HG03558 (cell line): ENCODE measurements around the gene ERMAP.

Experiments
- ATAC-seq: cut with Tn5 transposase; IDR thresholded peaks from one replicate; pipeline ENCODE4 v1.9.1; 2021; ENCODE audit warnings: moderate number of reproducible peaks; ENCODE audit not compliant: unreplicated experiment; ENCODE audit errors: extremely low read depth

The ERMAP gene

DNA sequence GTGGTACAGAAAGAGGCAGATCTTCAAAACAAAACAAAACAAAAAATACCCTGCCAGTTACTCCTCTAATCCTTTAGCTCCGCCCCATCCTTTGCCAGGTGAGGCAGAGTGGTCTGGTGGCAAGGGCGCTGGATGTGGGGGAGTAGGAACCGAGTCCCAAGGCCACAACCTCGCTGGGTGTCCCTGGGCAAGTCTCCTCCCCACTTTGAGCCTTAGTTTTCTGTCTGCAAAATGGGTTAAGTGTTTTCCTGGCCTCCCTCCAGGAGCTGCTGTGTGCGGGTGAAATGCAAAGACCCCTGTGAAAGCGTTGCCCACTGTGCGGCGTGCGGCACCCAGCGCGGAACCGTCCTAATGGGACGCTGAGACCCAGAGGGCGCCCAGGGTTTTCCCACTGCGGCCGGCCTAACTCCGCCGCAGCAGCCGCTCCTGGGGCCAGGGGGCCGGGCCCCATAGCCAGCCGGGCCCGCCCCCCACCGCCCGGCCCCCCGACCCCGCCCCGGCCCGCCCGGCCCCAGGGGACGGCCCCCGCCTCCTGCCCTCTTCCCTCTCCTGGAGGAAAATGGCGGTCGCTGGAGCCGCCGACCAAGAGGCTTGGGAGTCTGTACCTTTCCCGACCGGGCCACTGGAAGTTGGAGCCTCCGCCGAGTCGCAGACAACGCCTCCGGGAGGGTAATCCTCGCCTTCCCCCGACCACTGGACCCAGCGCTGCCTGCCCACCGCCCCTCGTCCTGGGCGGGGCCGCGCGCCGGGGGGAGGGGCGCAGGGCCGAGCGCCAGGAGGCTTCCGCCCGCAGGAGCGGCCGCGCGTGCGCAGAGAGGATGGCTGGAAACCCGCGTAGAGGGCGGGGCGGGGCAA lies at the start of gene ERMAP, which contains the start of gene SVBP:
TSS of gene ERMAP (plus strand) at position 538 of the 855 bp plus-strand sequence. CDS start 13,327 bp downstream, outside the sequence.
TSS of gene SVBP (minus strand) at position 813 of the 855 bp plus-strand sequence. CDS start 853 bp downstream, outside the sequence.
- peak; percentile 42 for ATAC-seq

- peak; percentile 2 for ATAC-seq
These were observed 49.4 kb upstream of the ERMAP start for GRCh38 chr1:42767510-42768000.

- ATAC-seq = no peak
These were observed 48.8 kb upstream of the ERMAP start for GRCh38 chr1:42768172-42768571.

- ATAC-seq = no peak
These were observed 47.1 kb upstream of the ERMAP start for GRCh38 chr1:42769811-42770210.

GRCh38 chr1:42773420-42773819 lies 43.5 kb upstream of the ERMAP start:
- no peak for ATAC-seq

DNA sequence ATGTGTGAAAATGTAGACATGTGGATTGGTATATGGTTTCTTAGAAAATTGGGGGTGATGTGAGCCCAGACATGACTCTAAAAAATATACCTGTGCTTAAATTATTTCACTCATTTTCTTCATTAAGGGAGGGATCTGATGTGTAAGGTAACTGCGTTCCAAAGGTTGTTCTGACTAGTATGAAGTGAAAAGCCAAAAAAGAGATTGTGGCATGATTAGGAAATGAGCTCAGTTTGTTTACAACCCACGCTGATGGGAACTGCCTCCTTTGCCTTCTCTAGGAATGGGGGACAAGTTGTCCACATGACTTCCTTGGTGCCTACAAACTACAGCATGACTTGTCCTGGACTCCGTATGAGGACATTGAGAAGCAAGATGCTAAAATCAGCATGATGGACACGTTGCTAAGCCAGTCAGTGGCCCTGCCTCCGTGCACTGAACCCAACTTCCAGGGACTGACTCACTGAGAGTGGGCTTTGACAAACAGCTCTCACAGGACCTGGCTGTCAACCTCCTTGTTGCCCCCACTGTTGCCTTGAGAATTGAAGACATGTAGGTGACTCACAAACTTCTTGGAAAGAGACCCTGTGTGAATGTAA lies 41.9 kb upstream of the ERMAP start:
- ATAC-seq = no peak

- ATAC-seq = no peak
These were observed 40.4 kb upstream of the ERMAP start for GRCh38 chr1:42776502-42776901.

DNA sequence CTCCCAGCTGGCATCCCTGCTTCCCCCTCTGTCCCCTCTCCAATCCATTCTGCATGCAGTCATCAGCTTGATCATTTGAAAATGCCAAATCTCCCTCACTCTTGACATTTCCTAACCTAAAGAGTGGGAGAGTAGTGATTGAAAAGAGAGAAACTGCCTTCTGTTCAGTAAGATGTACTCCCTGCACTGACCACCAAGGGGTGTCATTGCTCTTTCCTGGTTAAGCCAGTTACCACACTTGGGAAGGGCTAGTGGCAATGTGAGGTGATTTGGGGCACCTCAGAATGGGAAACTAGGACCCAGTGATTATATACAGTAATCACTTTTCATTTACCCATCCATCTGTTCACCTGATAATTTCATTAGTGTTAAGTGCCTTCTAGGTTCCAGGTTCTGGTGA lies 39.1 kb upstream of the ERMAP start:
- ATAC-seq = no peak

DNA sequence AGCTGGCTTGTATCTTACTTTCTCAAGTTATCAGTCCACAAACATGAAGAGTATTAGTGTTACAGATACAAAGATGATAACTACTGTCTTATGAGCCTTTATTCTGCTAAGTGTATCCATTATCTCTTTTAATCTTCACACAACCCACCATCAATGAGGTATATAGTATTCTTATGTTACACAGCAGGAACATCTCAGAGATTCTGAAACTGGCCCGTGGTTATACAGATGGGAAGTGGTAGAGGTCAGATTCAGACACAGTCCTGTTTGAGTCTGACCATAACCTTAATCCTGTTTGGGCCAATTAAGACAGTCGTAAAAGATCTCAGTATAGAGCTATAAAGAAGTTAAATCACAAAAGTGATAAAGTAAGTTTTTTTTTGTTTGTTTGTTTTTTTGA lies 37.2 kb upstream of the ERMAP start:
- ATAC-seq = no peak

GRCh38 chr1:42780176-42780575 lies 36.7 kb upstream of the ERMAP start:
- ATAC-seq = no peak

GRCh38 chr1:42783092-42783491 lies 33.8 kb upstream of the ERMAP start:
- ATAC-seq = no peak

GRCh38 chr1:42784547-42784945 lies 32.4 kb upstream of the ERMAP start:
- ATAC-seq = no peak

DNA sequence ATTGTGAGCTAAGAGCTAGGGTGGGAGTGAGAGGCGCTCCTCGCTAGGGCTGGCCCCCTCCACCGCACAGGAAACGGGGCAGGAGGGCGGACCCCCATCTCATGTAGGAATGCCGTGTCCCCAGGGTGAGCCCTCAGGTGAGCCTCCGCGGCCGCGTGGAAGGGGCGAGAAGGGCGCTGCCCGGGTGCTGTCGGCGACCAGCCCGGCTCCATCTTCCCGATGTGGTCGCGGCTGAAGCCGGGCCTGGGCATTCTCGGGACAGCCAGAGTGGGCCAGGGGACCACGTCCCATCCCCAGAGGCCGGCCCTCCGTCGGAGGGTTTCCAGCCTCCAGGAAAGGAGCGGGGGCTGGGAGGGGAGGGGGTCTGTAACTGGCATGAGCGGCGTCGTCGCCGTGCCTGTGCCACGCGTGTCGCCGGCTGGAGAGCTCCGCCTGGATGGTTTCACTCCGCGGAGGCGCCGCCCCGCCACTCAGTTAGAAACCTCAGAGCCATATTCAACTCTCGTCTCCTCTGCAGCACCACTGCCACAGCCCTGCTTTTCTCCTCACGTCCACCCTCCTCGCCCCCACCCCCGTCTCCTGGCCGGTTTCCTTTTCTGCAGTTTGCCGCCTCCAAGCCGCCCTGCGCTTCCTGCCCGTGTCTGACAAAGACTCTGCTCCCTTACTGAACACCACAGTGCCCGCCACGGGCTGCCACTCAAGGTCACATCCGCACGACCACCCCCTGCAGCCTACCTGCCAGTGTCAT lies 31.8 kb upstream of the ERMAP start, which contains the start of gene TMEM269:
TSS of gene TMEM269 (plus strand) at position 46 of the 748 bp plus-strand sequence. CDS start 4,903 bp downstream, outside the sequence.
- ATAC-seq = no peak

DNA sequence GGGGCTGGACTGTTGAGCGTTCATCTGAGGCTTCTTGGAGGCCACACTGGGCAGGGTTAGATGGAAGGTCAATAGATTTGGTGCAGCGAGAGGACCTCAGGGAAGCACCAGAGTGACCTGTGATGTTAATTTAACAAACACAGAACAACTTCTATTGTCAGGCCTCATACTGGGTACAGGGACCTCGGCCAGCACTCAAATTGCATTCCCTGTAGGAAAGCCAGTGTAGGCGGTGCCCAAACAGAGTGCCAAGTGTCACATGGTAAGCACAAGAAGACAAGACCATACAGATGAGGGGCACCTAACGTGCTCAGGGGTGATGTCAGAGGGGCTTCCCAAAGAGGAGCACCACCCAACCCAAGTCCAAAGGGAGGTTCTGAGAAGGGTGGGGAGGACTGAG lies 30.8 kb upstream of the ERMAP start:
- ATAC-seq = no peak

DNA sequence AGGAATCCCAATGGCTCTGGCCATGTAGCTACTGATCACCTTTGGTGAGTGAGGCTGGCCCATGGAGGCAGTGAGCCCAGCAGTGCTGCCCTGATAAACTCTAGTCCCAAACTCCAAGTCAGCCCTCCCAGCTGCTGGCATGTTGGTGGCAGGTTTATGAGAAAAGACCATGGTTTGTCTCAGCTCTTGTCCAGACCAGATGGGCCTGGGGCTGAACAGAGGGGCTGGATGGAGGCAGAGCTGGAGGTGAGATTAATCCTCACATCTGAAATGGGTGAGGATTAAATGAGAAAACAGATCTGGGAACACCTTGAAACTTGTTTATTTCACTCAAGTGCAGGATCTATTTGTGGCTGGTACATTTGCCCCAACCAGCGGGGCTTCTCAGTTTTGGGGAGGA lies 28.9 kb upstream of the ERMAP start:
- no peak for ATAC-seq

GRCh38 chr1:42793824-42794223 lies 23.1 kb upstream of the ERMAP start:
- no peak for ATAC-seq

GRCh38 chr1:42797414-42797813 lies 19.5 kb upstream of the ERMAP start:
- no peak for ATAC-seq

DNA sequence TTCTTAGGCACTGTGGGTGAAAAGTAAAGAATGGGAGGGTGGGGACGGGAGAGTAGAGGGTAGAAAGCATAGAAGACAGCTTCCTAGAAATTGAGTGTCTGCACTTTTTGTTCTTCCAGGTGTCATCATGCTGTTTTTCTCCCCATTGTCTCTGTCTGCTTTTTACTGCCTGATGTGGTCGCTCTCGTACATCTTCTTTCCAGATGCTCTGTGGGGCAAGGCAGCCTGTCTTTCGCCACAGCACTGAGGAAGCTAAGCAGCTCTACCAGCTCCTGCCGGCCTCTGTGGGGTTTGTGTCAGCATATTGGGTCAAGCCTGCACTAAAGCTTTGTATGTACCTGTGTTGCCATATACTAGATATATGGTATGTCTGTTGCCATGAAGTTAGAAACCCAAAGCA lies 18.9 kb upstream of the ERMAP start:
- no peak for ATAC-seq

- ATAC-seq = no peak
These were observed 15.0 kb upstream of the ERMAP start for GRCh38 chr1:42801832-42802473.

DNA sequence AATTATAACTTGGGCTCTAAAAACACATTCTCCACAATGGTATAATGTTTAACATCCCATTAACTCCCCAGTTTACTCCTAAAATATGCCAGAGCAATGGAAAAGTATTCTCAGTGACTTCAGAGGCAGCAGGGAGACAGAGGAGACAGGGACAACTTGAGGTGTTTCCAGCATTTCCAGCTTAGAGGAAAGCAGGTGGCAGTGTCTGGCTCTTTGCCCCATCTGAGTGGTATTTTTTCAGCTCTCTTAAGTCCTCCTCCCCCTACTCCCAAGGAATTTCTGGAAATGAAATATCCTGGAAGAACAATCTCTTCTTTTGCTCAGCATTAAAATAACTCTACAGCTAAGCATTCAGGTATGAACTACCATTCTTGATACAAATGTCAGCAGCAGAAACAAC lies 10.8 kb upstream of the ERMAP start:
- ATAC-seq = no peak
